ENCODE results near the gene SYTL2.

GRCh38 chr11:85764796-85765195, 46.1 kb downstream of the SYTL2 start:
- TF ChIP-seq, protein P1, sequence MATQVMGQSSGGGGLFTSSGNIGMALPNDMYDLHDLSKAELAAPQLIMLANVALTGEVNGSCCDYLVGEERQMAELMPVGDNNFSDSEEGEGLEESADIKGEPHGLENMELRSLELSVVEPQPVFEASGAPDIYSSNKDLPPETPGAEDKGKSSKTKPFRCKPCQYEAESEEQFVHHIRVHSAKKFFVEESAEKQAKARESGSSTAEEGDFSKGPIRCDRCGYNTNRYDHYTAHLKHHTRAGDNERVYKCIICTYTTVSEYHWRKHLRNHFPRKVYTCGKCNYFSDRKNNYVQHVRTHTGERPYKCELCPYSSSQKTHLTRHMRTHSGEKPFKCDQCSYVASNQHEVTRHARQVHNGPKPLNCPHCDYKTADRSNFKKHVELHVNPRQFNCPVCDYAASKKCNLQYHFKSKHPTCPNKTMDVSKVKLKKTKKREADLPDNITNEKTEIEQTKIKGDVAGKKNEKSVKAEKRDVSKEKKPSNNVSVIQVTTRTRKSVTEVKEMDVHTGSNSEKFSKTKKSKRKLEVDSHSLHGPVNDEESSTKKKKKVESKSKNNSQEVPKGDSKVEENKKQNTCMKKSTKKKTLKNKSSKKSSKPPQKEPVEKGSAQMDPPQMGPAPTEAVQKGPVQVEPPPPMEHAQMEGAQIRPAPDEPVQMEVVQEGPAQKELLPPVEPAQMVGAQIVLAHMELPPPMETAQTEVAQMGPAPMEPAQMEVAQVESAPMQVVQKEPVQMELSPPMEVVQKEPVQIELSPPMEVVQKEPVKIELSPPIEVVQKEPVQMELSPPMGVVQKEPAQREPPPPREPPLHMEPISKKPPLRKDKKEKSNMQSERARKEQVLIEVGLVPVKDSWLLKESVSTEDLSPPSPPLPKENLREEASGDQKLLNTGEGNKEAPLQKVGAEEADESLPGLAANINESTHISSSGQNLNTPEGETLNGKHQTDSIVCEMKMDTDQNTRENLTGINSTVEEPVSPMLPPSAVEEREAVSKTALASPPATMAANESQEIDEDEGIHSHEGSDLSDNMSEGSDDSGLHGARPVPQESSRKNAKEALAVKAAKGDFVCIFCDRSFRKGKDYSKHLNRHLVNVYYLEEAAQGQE (IDR thresholded peaks at IDR 0.05; ENCODE audit: unreplicated experiment): no peak
- TF ChIP-seq, protein P2, sequence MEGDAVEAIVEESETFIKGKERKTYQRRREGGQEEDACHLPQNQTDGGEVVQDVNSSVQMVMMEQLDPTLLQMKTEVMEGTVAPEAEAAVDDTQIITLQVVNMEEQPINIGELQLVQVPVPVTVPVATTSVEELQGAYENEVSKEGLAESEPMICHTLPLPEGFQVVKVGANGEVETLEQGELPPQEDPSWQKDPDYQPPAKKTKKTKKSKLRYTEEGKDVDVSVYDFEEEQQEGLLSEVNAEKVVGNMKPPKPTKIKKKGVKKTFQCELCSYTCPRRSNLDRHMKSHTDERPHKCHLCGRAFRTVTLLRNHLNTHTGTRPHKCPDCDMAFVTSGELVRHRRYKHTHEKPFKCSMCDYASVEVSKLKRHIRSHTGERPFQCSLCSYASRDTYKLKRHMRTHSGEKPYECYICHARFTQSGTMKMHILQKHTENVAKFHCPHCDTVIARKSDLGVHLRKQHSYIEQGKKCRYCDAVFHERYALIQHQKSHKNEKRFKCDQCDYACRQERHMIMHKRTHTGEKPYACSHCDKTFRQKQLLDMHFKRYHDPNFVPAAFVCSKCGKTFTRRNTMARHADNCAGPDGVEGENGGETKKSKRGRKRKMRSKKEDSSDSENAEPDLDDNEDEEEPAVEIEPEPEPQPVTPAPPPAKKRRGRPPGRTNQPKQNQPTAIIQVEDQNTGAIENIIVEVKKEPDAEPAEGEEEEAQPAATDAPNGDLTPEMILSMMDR (conservative IDR thresholded peaks at IDR 0.05; ENCODE audit: low read depth in 2 of 2): no peak
- TF ChIP-seq CREB1 (CRISPR knock-in tag; IDR thresholded peaks at IDR 0.05; ENCODE audit: low read depth) (no peak), POLR2AphosphoS5 (IDR thresholded peaks at IDR 0.05; ENCODE audit: low read depth) (no peak), EZH2phosphoT487 (IDR thresholded peaks at IDR 0.05; ENCODE audit: unreplicated experiment) (no peak), JUNB (IDR thresholded peaks at IDR 0.05; ENCODE audit: unreplicated experiment) (no peak)
- TF ChIP-seq, protein P3, sequence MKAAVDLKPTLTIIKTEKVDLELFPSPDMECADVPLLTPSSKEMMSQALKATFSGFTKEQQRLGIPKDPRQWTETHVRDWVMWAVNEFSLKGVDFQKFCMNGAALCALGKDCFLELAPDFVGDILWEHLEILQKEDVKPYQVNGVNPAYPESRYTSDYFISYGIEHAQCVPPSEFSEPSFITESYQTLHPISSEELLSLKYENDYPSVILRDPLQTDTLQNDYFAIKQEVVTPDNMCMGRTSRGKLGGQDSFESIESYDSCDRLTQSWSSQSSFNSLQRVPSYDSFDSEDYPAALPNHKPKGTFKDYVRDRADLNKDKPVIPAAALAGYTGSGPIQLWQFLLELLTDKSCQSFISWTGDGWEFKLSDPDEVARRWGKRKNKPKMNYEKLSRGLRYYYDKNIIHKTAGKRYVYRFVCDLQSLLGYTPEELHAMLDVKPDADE (IDR thresholded peaks at IDR 0.05): no peak

Measured in GM23338 (cell line).